ENCODE results near the gene HK1.
"Not testable (repeated sequence)": the region's sequence is repeated elsewhere in the genome, so short reads cannot be mapped to it uniquely, and the experiment has no call there.

HK1 gene

DNA sequence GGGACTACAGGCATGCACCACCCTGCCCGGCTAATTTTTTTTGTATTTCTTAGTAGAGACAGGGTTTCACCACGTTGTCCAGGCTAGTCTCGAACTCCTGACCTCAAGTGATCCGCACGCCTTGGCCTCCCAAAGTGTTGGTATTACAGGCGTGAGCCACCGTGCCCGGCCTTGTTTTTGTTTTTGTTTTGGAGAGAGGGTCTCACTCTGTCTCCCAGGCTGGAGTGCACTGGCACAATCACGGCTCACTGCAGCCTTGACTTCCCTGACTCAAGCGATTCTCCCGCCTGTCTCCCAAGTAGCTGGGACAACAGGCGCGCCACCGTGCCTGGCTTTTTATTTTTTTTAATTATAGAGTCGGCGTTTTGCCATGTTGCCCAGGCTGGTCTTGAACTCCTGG, 172.1 kb downstream of the HK1 start:
- peaks cover 20% of the 10 kb centered on the region for H3K27me3 Mint-ChIP-seq
- not testable (repeated sequence) for H3K27ac Mint-ChIP-seq; DNase-seq (ENCODE audit: low spot score in 2 of 2); H3K36me3 Mint-ChIP-seq; H3K9me3 Mint-ChIP-seq; H3K4me1 Mint-ChIP-seq; ATAC-seq (ENCODE audit: low read depth); H3K4me3 Mint-ChIP-seq

DNA sequence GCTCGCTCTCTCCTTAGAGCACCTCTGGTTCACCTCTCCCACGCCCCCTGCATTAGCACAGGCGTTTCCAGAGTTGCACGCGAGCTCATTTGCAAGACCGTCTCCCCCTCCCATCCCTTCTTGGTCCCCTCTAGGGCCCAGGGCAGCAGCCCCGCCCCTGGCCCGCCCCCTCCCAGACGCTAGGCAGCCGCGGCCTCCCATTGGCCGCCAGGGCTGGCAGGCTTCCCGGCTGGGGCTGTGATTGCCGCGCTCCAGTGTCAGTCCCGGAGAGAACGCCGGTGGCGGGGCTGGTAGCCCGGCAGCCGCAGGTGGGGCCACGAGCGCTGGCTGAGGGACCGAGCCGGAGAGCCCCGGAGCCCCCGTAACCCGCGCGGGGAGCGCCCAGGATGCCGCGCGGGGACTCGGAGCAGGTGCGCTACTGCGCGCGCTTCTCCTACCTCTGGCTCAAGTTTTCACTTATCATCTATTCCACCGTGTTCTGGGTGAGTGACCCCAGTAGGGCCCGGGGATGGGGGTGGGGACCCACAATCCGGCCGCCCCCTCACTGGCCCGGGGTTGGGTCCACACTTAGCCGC, 173.0 kb downstream of the HK1 start, which contains the start of gene TSPAN15:
TSS of gene TSPAN15 (plus strand) at position 257 of the 575 bp plus-strand sequence. CDS start at position 387, 130 bp downstream.
- no peaks in the 10 kb centered on the region for H3K9me3 Mint-ChIP-seq
- peak within 1 kb of the TSS; percentile 86 for H3K4me3 Mint-ChIP-seq
- no peaks in the 10 kb centered on the region for H3K36me3 Mint-ChIP-seq
- peak; percentile 86 for ATAC-seq (ENCODE audit: low read depth)
- DNase-seq (ENCODE audit: low spot score in 2 of 2) = peak; percentile 15 to 21
- H3K4me1 Mint-ChIP-seq = peaks cover 9% of the 10 kb centered on the region
- peaks cover 21% of the 10 kb centered on the region for H3K27me3 Mint-ChIP-seq
- H3K27ac Mint-ChIP-seq = no peak within 1 kb of the TSS

Measured in memory B cell (primary cell).